Endothelial cell of umbilical vein (primary cell): Measurements from ENCODE around the gene MLLT1. TPM values are rescaled to one million over a fixed set of nuclear protein-coding genes. Genes with fewer than 3 reads are reported as not detected.

Experiments
- BruUV-seq: library from RNA; stranded (reverse); fragments of 400-500 nt; replicated peaks from 2 replicates; lab custom pipeline; 2021; lab: Mats Ljungman, UMichigan
- CTCF ChIA-PET: fragments of 300-600, 350-600 bp; sonication (Branson Sonifier 250); formaldehyde crosslinking; loops from one replicate; lab custom pipeline; 2021; ENCODE audit warnings: antibody characterized with exemption, inconsistent platforms; lab: Charles Lee
- POLR2A ChIA-PET: fragments of 300-600, 350-600 bp; sonication (Branson Sonifier 250); formaldehyde crosslinking; loops from one replicate; lab custom pipeline; 2021; ENCODE audit warnings: antibody characterized with exemption, inconsistent platforms; lab: Charles Lee
- DNase-seq: peaks from one replicate; pipeline ENCODE4 v3.0.0-alpha.2; 2011; ENCODE audit warnings: low read depth, low spot score
- FAIRE-seq: peaks from 2 replicates; lab custom pipeline; 2011; peaks lifted over from hg19 to GRCh38; lab: Jason Lieb, UNC
- H2AFZ ChIP-seq: 2 replicates; pipeline ENCODE4 v1.6.0; 2012; ENCODE audit warnings: low read depth, low read length, control low read depth, inconsistent platforms
- H3K27ac ChIP-seq: 2 replicates; pipeline ENCODE4 v1.5.1; 2011; ENCODE audit warnings: low read depth, mild to moderate bottlenecking, control low read depth, low read length, moderate library complexity; ENCODE audit not compliant: insufficient read depth
- H3K27me3 ChIP-seq, 2 experiments: 2 replicates each; pipeline versions ENCODE4 v1.6.0 to v1.6.1; 2011; ENCODE audit warnings: low read length in 2 of 2, mixed read lengths in 1 of 2; ENCODE audit not compliant: control insufficient read depth in 2 of 2, insufficient read depth in 2 of 2
- H3K36me3 ChIP-seq, 2 experiments: 2 replicates in 1 of 2; 3 replicates in 1 of 2; pipeline ENCODE4 v1.5.1; 2011; ENCODE audit warnings: low read length in 2 of 2, mild to moderate bottlenecking in 1 of 2, moderate library complexity in 1 of 2; ENCODE audit not compliant: control insufficient read depth in 2 of 2, insufficient read depth in 2 of 2; ENCODE audit errors: extremely low read depth in 1 of 2
- H3K4me1 ChIP-seq: 3 replicates; pipeline ENCODE4 v1.5.1; 2011; ENCODE audit warnings: mild to moderate bottlenecking, low read length; ENCODE audit not compliant: control insufficient read depth, insufficient read depth; ENCODE audit errors: extremely low read depth
- H3K4me2 ChIP-seq: 2 replicates; pipeline ENCODE4 v1.6.1; 2011; ENCODE audit warnings: low read length, control low read depth, mixed read lengths; ENCODE audit not compliant: insufficient read depth
- H3K4me3 ChIP-seq, 3 experiments: fragments of 200-600 bp in 1 of 3; sonication (generic), shearing (Covaris generic) in 1 of 3; replicated peaks in 1 of 3; 2 replicates each; pipeline ENCODE4 v1.5.1; 2011 to 2016; ENCODE audit warnings: control low read depth in 3 of 3, low read length in 3 of 3, mild to moderate bottlenecking in 2 of 3, inconsistent platforms in 1 of 3, low read depth in 1 of 3, moderate library complexity in 1 of 3; ENCODE audit not compliant: insufficient read depth in 1 of 3
- H3K79me2 ChIP-seq: 2 replicates; pipeline ENCODE4 v1.6.0; 2012; ENCODE audit warnings: low read length, inconsistent platforms; ENCODE audit not compliant: control insufficient read depth, insufficient read depth
- H3K9ac ChIP-seq: replicated peaks from 2 replicates; pipeline ENCODE3; 2011; ENCODE audit warnings: low read length, control low read depth; ENCODE audit not compliant: insufficient read depth; ENCODE audit errors: extremely low read depth
- H3K9me1 ChIP-seq: replicated peaks from 3 replicates; pipeline ENCODE4 v1.6.0; 2011; ENCODE audit warnings: mild to moderate bottlenecking, low read length; ENCODE audit not compliant: control insufficient read depth, insufficient read depth; ENCODE audit errors: extremely low read depth
- H3K9me3 ChIP-seq: replicated peaks from 2 replicates; pipeline ENCODE4 v1.5.1; 2012; ENCODE audit warnings: low read length, inconsistent platforms; ENCODE audit not compliant: control insufficient read depth, insufficient read depth
- H4K20me1 ChIP-seq: replicated peaks from 2 replicates; pipeline ENCODE3; 2011; ENCODE audit warnings: mild to moderate bottlenecking, low read length; ENCODE audit not compliant: control insufficient read depth, insufficient read depth; ENCODE audit errors: extremely low read depth
- FOS ChIP-seq: IDR thresholded peaks from 2 replicates; pipeline ENCODE4 v1.6.1; 2011; ENCODE audit warnings: mild to moderate bottlenecking, low read length, moderate library complexity, borderline replicate concordance; ENCODE audit not compliant: insufficient read depth
- GATA2 ChIP-seq: IDR thresholded peaks from 2 replicates; pipeline ENCODE4 v1.7.0; 2011; ENCODE audit warnings: low read depth, mild to moderate bottlenecking, moderate library complexity, mixed read lengths, low read length; ENCODE audit not compliant: insufficient read length, insufficient read depth
- JUN ChIP-seq: IDR thresholded peaks from 2 replicates; pipeline ENCODE4 v1.6.1; 2011; ENCODE audit warnings: borderline replicate concordance, low read depth; ENCODE audit not compliant: insufficient read length, insufficient read depth
- MAX ChIP-seq: IDR thresholded peaks from 2 replicates; pipeline ENCODE4 v1.6.1; 2011; ENCODE audit not compliant: insufficient read depth, insufficient read length
- MYC ChIP-seq: IDR thresholded peaks from one replicate; pipeline ENCODE4 v1.6.1; 2011; ENCODE audit warnings: mild to moderate bottlenecking, low read depth, low read length
- POLR2A ChIP-seq: IDR thresholded peaks from 2 replicates; pipeline ENCODE4 v1.6.1; 2012; ENCODE audit warnings: low read depth, mild to moderate bottlenecking, control low read depth, low read length
- dilution Hi-C: fragments of 300-500 bp; cut with MboI; formaldehyde crosslinking; loops from one replicate; pipeline ENCODE4 v1.15.0; 2019; ENCODE audit warnings: low sequenced_read_pairs; ENCODE audit not compliant: extremely low pct_ligation_motif_present
- intact Hi-C: fragments of 100-400 bp; cut with micrococcal nuclease; formaldehyde crosslinking; loops from one replicate; pipeline ENCODE4 v1.10.0; 2022
- polyA plus RNA-seq, 4 experiments: library from polyadenylated mRNA; depleted of rRNA in 3 of 4; stranded (reverse) in 3 of 4; unstranded in 1 of 4; fragments of >200 nt; gene quantifications; 2 replicates each; pipeline versions ENCODE4 v1.2.1 to v1.2.3, GENCODE V29; 2011 to 2012; ENCODE audit warnings: missing spikeins in 1 of 4
- total RNA-seq: library from RNA; stranded (reverse); gene quantifications from 2 replicates; pipeline ENCODE4 v1.2.3, GENCODE V29; 2021

Gene MLLT1
- total and polyA plus RNA-seq, 2 donors (not counting 3 experiments of a cell fraction or from before 2014, with no cell fraction given) = 43.9 to 84.8 TPM

- ChIA-PET POLR2A (no interaction called here), CTCF (interaction anchor here (0.6 to 2.5 kb wide), 3 partner anchors 8 to 32 kb away, joined by 3 to 6 read pairs (median 5); no protein-coding TSS in a partner anchor)
- TF ChIP-seq POLR2A = no peak
- TF ChIP-seq JUN = no peak
- no peak for TF ChIP-seq GATA2
- no peak for TF ChIP-seq MAX
- TF ChIP-seq FOS = no peak
- TF ChIP-seq MYC = no peak
- Histone ChIP-seq H3K79me2 (no peaks in the 10 kb centered on the region), H3K4me1 (no peaks in the 10 kb centered on the region), H3K36me3 (no peaks in the 10 kb centered on the region), H3K27me3 (no peaks in the 10 kb centered on the region), H3K4me3 (no peak overlapping the region), H3K4me2 (no peak overlapping the region), H3K9ac (no peak overlapping the region), H4K20me1 (no peaks in the 10 kb centered on the region), H3K9me1 (no peaks in the 10 kb centered on the region), H3K27ac (no peak overlapping the region), H2AFZ (no peak overlapping the region), H3K9me3 (no peaks in the 10 kb centered on the region)
- BruUV-seq = no TSS peak
- DNase-seq (no peak), FAIRE-seq (no peak)
- intact Hi-C loops (loop anchor here (10.0 kb wide), 1 partner anchor 541 kb away; no protein-coding TSS in a partner anchor), dilution Hi-C loops (no loop called here)
These were observed 93.6 kb downstream of the MLLT1 start for GRCh38 chr19:6185835-6186834.
